ENCODE results near the gene ADGRL4. TPM values are rescaled to one million over a fixed set of nuclear protein-coding genes. Genes with fewer than 3 reads are reported as not detected.

The ADGRL4 gene
- total RNA-seq, 2 donors from 2014 or later: not detected

DNA sequence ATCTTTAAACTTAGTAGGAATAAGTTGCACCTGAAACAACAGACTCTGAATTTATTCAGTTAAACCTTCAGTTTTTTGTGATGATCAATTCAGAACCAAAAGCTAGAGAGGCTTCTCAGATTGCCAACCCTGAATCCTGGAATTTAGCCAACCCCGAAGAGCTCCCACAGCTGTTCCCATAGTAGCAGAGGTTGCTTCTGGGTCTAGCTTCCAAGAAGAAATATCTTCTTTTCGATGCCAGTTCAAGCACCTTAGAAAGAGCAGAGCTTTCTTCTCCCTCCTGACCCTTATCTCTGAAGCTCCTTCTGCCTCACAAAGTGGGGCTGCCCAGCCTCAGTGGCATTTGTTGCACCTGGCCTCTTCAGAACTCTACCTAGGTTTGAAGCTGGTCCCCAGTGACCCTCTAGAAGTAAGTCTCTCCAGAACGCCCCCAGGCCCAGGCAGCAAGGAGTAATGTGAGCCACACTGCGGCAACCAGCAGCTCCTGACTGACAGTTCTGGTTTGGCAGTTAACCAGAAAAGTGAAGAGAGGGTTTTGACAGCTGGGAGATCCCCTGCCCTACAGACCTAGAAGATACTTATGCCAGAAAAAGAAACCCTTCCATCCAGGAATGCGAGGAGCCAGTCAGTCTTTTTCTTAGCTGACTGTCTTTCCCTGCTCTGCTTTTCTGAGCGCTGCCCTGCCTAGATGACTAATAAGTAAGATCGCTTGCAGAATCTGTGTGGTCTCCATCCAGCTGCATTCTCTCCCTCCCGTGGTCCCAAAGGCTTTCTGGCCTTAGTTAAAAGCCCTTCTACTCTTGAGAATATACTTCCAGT, 165.9 kb downstream of the ADGRL4 start:
- no peak overlapping the region for H3K4me3 Mint-ChIP-seq
- peaks cover 2% of the 10 kb centered on the region for H3K9me3 Mint-ChIP-seq
- ATAC-seq (no peak), DNase-seq (ENCODE audit: low spot score) (no peak)
- no peak overlapping the region for H3K27ac Mint-ChIP-seq
- H3K36me3 Mint-ChIP-seq: no peaks in the 10 kb centered on the region
- no peaks in the 10 kb centered on the region for H3K27me3 Mint-ChIP-seq
- H3K4me1 Mint-ChIP-seq (ENCODE audit: low read depth in 2 of 2): peaks cover 6 to 8% of the 10 kb centered on the region in 2 donors
